IMR-90 (cell line): ENCODE data around the gene UGGT1. TPM values are rescaled to one million over a fixed set of nuclear protein-coding genes. Genes with fewer than 3 reads are reported as not detected.

ENCODE experiments used
- ATAC-seq: fragments of 200-7000 bp; cut with Tn5 transposase; 2 replicates; pipeline ENCODE4 v1.9.1; 2020; ENCODE audit warnings: low read depth, mild to moderate bottlenecking, moderate library complexity
- BruUV-seq: library from RNA; stranded (reverse); fragments of 400-500 nt; replicated peaks from 2 replicates; lab custom pipeline; 2021; lab: Mats Ljungman, UMichigan
- CTCF ChIA-PET: fragments of 300-600 bp; formaldehyde crosslinking; extraction: SDS; loops from one replicate; lab custom pipeline; 2021; ENCODE audit warnings: antibody characterized with exemption; lab: Yijun Ruan, JAX
- POLR2A ChIA-PET: fragments of 300-600 bp; sonication (Branson Sonifier 250); formaldehyde crosslinking; loops from one replicate; lab custom pipeline; 2022; ENCODE audit warnings: antibody characterized with exemption; ENCODE audit not compliant: unreplicated experiment; lab: Charles Lee
- DNase-seq: peaks from one replicate; pipeline ENCODE4 v3.0.0; 2013
- H2AFZ ChIP-seq: replicated peaks from 2 replicates; pipeline ENCODE3; 2013; ENCODE audit warnings: low read length, mild to moderate bottlenecking; ENCODE audit not compliant: poor library complexity
- H2AK5ac ChIP-seq: 2 replicates; pipeline ENCODE4 v1.6.1; 2013; ENCODE audit warnings: low read depth, low read length, inconsistent platforms
- H2AK9ac ChIP-seq: replicated peaks from 2 replicates; pipeline ENCODE3; 2013; ENCODE audit warnings: mild to moderate bottlenecking, low read depth, low read length, moderate library complexity; ENCODE audit not compliant: poor library complexity
- H2BK120ac ChIP-seq: 2 replicates; pipeline ENCODE4 v1.6.1; 2013; ENCODE audit warnings: low read depth, low read length, inconsistent platforms
- H2BK15ac ChIP-seq: 3 replicates; pipeline ENCODE4 v1.6.1; 2013; ENCODE audit warnings: low read depth, low read length, inconsistent platforms
- H2BK20ac ChIP-seq: 2 replicates; pipeline ENCODE4 v1.6.1; 2013; ENCODE audit warnings: low read depth, mild to moderate bottlenecking, inconsistent platforms, low read length, moderate library complexity
- H2BK5ac ChIP-seq: 2 replicates; pipeline ENCODE4 v1.6.1; 2013; ENCODE audit warnings: mild to moderate bottlenecking, low read depth, low read length, inconsistent platforms; ENCODE audit not compliant: poor library complexity, severe bottlenecking
- H3K14ac ChIP-seq: replicated peaks from 2 replicates; pipeline ENCODE4 v1.6.1; 2013; ENCODE audit warnings: low read depth, low read length, inconsistent platforms
- H3K18ac ChIP-seq: 2 replicates; pipeline ENCODE4 v1.6.1; 2013; ENCODE audit warnings: low read depth, low read length, control low read depth
- H3K23ac ChIP-seq: 2 replicates; pipeline ENCODE4 v1.6.1; 2013; ENCODE audit warnings: low read depth, low read length, inconsistent platforms
- H3K27ac ChIP-seq: 2 replicates; pipeline ENCODE4 v1.5.1; 2013; ENCODE audit warnings: mild to moderate bottlenecking, control low read depth, low read length; ENCODE audit not compliant: insufficient read depth
- H3K27me3 ChIP-seq: 2 replicates; pipeline ENCODE4 v1.6.1; 2013; ENCODE audit warnings: low read length; ENCODE audit not compliant: control insufficient read depth, insufficient read depth
- H3K36me3 ChIP-seq: 2 replicates; pipeline ENCODE4 v1.6.1; 2013; ENCODE audit warnings: low read length, mixed read lengths; ENCODE audit not compliant: control insufficient read depth, insufficient read depth
- H3K4ac ChIP-seq: 2 replicates; pipeline ENCODE4 v1.6.1; 2013; ENCODE audit warnings: low read depth, low read length, inconsistent platforms
- H3K4me1 ChIP-seq: 2 replicates; pipeline ENCODE4 v1.6.1; 2013; ENCODE audit warnings: low read length, mixed read lengths; ENCODE audit not compliant: control insufficient read depth, insufficient read depth
- H3K4me2 ChIP-seq: 2 replicates; pipeline ENCODE4 v1.6.1; 2013; ENCODE audit warnings: low read depth, mild to moderate bottlenecking, control low read depth, low read length, moderate library complexity
- H3K4me3 ChIP-seq: 2 replicates; pipeline ENCODE4 v1.5.1; 2013; ENCODE audit warnings: low read depth, mild to moderate bottlenecking, control low read depth, low read length, moderate library complexity; ENCODE audit not compliant: insufficient read depth
- H3K56ac ChIP-seq: 2 replicates; pipeline ENCODE4 v1.6.1; 2013; ENCODE audit warnings: low read length, inconsistent platforms; ENCODE audit not compliant: insufficient read depth; ENCODE audit errors: extremely low read depth
- H3K79me1 ChIP-seq, 2 experiments: 2 replicates each; pipeline ENCODE4 v1.6.1; 2013; ENCODE audit warnings: low read length in 2 of 2, inconsistent platforms in 1 of 2, low read depth in 1 of 2
- H3K9ac ChIP-seq: 2 replicates; pipeline ENCODE4 v1.6.1; 2013; ENCODE audit warnings: low read depth, low read length, control low read depth
- H3K9me1 ChIP-seq: 2 replicates; pipeline ENCODE4 v1.6.1; 2013; ENCODE audit warnings: low read length, inconsistent platforms; ENCODE audit not compliant: insufficient read depth
- H3K9me3 ChIP-seq: 2 replicates; pipeline ENCODE4 v1.6.1; 2013; ENCODE audit warnings: low read length; ENCODE audit not compliant: control insufficient read depth, insufficient read depth
- H4K20me1 ChIP-seq: 2 replicates; pipeline ENCODE4 v1.6.1; 2013; ENCODE audit warnings: low read length, inconsistent platforms; ENCODE audit not compliant: insufficient read depth
- H4K5ac ChIP-seq: 2 replicates; pipeline ENCODE4 v1.6.1; 2013; ENCODE audit warnings: mild to moderate bottlenecking, low read depth, low read length, control low read depth
- H4K8ac ChIP-seq, 2 experiments: 2 replicates each; pipeline ENCODE4 v1.6.1; 2013; ENCODE audit warnings: low read depth in 2 of 2, low read length in 2 of 2, control low read depth in 1 of 2, inconsistent platforms in 1 of 2
- H4K91ac ChIP-seq: 2 replicates; pipeline ENCODE4 v1.6.1; 2013; ENCODE audit warnings: low read depth, low read length, inconsistent platforms; ENCODE audit not compliant: insufficient read depth
- BHLHE40 ChIP-seq: fragments of 150-350 bp; IDR thresholded peaks from 2 replicates; pipeline ENCODE4 v1.6.1; 2016; ENCODE audit warnings: mild to moderate bottlenecking, low read depth, low read length
- CEBPB ChIP-seq: IDR thresholded peaks from 2 replicates; pipeline ENCODE4 v1.6.1; 2012; ENCODE audit warnings: low read depth, low read length, improper control_type of control experiment
- CHD1 ChIP-seq: IDR thresholded peaks from 2 replicates; pipeline ENCODE4 v1.6.1; 2012; ENCODE audit warnings: low read depth, low read length, improper control_type of control experiment
- FOS ChIP-seq: fragments of 150-350 bp; IDR thresholded peaks from 2 replicates; pipeline ENCODE4 v1.6.1; 2016; ENCODE audit warnings: low read depth, low read length
- MAFK ChIP-seq: IDR thresholded peaks from 2 replicates; pipeline ENCODE4 v1.6.1; 2012; ENCODE audit warnings: low read depth, low read length, improper control_type of control experiment
- MAZ ChIP-seq: IDR thresholded peaks from 2 replicates; pipeline ENCODE4 v1.6.1; 2012; ENCODE audit warnings: low read depth, mild to moderate bottlenecking, low read length, improper control_type of control experiment, moderate library complexity, borderline replicate concordance
- MXI1 ChIP-seq: IDR thresholded peaks from 2 replicates; pipeline ENCODE4 v1.6.1; 2012; ENCODE audit warnings: low read depth, mild to moderate bottlenecking, low read length, moderate library complexity, borderline replicate concordance
- NFE2L2 ChIP-seq: fragments of 150-350 bp; IDR thresholded peaks from 2 replicates; pipeline ENCODE4 v1.6.1; 2016; ENCODE audit warnings: low read depth, mild to moderate bottlenecking, low read length
- POLR2A ChIP-seq: IDR thresholded peaks from 2 replicates; pipeline ENCODE4 v1.6.1; 2012; ENCODE audit warnings: mild to moderate bottlenecking, low read depth, low read length
- RAD21 ChIP-seq: IDR thresholded peaks from 2 replicates; pipeline ENCODE4 v1.6.1; 2012; ENCODE audit warnings: low read length, improper control_type of control experiment
- RCOR1 ChIP-seq: IDR thresholded peaks from 2 replicates; pipeline ENCODE4 v1.6.1; 2012; ENCODE audit warnings: mild to moderate bottlenecking, low read length, improper control_type of control experiment; ENCODE audit not compliant: insufficient replicate concordance
- RFX5 ChIP-seq: IDR thresholded peaks from 2 replicates; pipeline ENCODE4 v1.8.0; 2012; ENCODE audit warnings: low read depth, mild to moderate bottlenecking, low read length, moderate library complexity
- SMC3 ChIP-seq: fragments of 150-350 bp; IDR thresholded peaks from 2 replicates; pipeline ENCODE4 v1.6.1; 2016; ENCODE audit warnings: low read depth, mild to moderate bottlenecking, antibody characterized with exemption, low read length, moderate library complexity
- USF2 ChIP-seq: fragments of 150-350 bp; IDR thresholded peaks from 2 replicates; pipeline ENCODE4 v1.6.1; 2017; ENCODE audit warnings: mild to moderate bottlenecking, antibody characterized with exemption, low read length, low read depth
- WGBS, 2 experiments: methylation state at CpG; one replicate each; pipeline versions ENCODE4 v1.1.5 to v1.1.7; 2013; ENCODE audit warnings: missing lambda C conversion rate in 2 of 2; ENCODE audit not compliant: insufficient read length in 1 of 2; ENCODE audit errors: extremely low coverage in 2 of 2; 5-methylcytosine and 5-hydroxymethylcytosine counted together
- dilution Hi-C: fragments of 300-500 bp; cut with HindIII; formaldehyde crosslinking; loops from one replicate; pipeline ENCODE4 v1.14.3; 2018; ENCODE audit warnings: low sequenced_read_pairs; ENCODE audit not compliant: unreplicated experiment
- in situ Hi-C: fragments of 300-500 bp; cut with MboI; formaldehyde crosslinking; loops from 3 replicates; pipeline ENCODE4 v1.14.3; 2019; ENCODE audit warnings: low sequenced_read_pairs, inconsistent platforms, mixed read lengths
- intact Hi-C: fragments of 100-400 bp; cut with micrococcal nuclease; formaldehyde crosslinking; loops from 2 replicates; pipeline ENCODE4 v1.10.0; 2022
- polyA plus RNA-seq, 3 experiments: library from polyadenylated mRNA; depleted of rRNA; stranded (reverse); fragments of >200 nt; gene quantifications; 2 replicates each; pipeline ENCODE4 v1.2.3, GENCODE V29; 2012; ENCODE audit warnings: low replicate concordance in 1 of 3
- total RNA-seq: library from RNA; depleted of rRNA; stranded (reverse); fragments of >200 nt; gene quantifications from 2 replicates; pipeline ENCODE4 v1.2.3, GENCODE V29; 2012
- TF ChIP-seq, protein P1 (sequence below): conservative IDR thresholded peaks from 2 replicates; pipeline ENCODE4 v1.5.1; 2012; ENCODE audit warnings: mild to moderate bottlenecking, low read depth, low read length, improper control_type of control experiment
- TF ChIP-seq, protein P2 (sequence below): fragments of 150-350 bp; IDR thresholded peaks from 2 replicates; pipeline ENCODE4 v1.6.1; 2016; ENCODE audit warnings: low read depth, mild to moderate bottlenecking, low read length, moderate library complexity, borderline replicate concordance

The UGGT1 gene
- total and polyA plus RNA-seq, 2 of the 4 experiments (the other 2 are of a cell fraction): 26.1 to 71.3 TPM

DNA sequence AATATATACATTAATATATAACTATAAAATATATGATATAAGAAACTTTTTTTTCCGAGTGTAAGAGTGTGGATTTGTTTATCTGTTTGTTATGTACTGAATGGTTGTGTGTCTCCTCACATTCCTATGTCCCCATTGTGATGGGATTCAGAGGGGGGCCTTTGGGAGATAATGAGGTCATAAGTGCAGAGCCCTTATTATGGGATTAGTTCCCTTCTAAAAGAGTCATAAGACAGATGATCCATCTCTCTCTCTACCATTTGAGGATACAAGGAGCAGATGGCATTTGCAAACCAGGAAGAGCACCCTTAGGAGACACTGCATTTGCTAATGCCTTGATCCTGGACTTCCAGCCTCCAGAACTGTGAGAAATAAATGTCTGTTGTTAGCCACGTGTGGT lies 32.9 kb upstream of the UGGT1 start:
- POLR2A ChIA-PET: no interaction called here
- H3K23ac ChIP-seq: no peak overlapping the region
- no TSS peak for BruUV-seq

More for the DNA sequence above, 32.9 kb upstream of the UGGT1 start:
- H3K27me3 ChIP-seq: peaks cover 2% of the 10 kb centered on the region
- no peak overlapping the region for H2BK15ac ChIP-seq
- H3K18ac ChIP-seq: no peak overlapping the region
- no peak overlapping the region for H4K5ac ChIP-seq
- H3K27ac ChIP-seq: no peak overlapping the region
- no peak overlapping the region for H2AK5ac ChIP-seq
- no peaks in the 10 kb centered on the region for H3K4me1 ChIP-seq
- H2BK5ac ChIP-seq: no peak overlapping the region
- no peak for ATAC-seq
- no peak overlapping the region for H3K4ac ChIP-seq
- no peak for TF ChIP-seq SMC3
- TF ChIP-seq MXI1: no peak
- no peak for TF ChIP-seq CEBPB
- no peak for TF ChIP-seq RAD21
- TF ChIP-seq FOS: no peak
- TF ChIP-seq RFX5: no peak
- TF ChIP-seq, protein P1, sequence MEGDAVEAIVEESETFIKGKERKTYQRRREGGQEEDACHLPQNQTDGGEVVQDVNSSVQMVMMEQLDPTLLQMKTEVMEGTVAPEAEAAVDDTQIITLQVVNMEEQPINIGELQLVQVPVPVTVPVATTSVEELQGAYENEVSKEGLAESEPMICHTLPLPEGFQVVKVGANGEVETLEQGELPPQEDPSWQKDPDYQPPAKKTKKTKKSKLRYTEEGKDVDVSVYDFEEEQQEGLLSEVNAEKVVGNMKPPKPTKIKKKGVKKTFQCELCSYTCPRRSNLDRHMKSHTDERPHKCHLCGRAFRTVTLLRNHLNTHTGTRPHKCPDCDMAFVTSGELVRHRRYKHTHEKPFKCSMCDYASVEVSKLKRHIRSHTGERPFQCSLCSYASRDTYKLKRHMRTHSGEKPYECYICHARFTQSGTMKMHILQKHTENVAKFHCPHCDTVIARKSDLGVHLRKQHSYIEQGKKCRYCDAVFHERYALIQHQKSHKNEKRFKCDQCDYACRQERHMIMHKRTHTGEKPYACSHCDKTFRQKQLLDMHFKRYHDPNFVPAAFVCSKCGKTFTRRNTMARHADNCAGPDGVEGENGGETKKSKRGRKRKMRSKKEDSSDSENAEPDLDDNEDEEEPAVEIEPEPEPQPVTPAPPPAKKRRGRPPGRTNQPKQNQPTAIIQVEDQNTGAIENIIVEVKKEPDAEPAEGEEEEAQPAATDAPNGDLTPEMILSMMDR: no peak
- TF ChIP-seq MAFK: no peak
- TF ChIP-seq POLR2A: no peak
- TF ChIP-seq CHD1: no peak
- TF ChIP-seq, protein P2, sequence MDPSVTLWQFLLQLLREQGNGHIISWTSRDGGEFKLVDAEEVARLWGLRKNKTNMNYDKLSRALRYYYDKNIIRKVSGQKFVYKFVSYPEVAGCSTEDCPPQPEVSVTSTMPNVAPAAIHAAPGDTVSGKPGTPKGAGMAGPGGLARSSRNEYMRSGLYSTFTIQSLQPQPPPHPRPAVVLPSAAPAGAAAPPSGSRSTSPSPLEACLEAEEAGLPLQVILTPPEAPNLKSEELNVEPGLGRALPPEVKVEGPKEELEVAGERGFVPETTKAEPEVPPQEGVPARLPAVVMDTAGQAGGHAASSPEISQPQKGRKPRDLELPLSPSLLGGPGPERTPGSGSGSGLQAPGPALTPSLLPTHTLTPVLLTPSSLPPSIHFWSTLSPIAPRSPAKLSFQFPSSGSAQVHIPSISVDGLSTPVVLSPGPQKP: no peak
- no peak for TF ChIP-seq NFE2L2
- no peak for TF ChIP-seq MAZ
- TF ChIP-seq RCOR1: no peak
- TF ChIP-seq BHLHE40: no peak
- no peak for TF ChIP-seq USF2
- H2BK20ac ChIP-seq: no peak overlapping the region
- H3K4me2 ChIP-seq: no peak overlapping the region
- H3K4me3 ChIP-seq: no peak overlapping the region
- H2AFZ ChIP-seq: no peak overlapping the region
- no peak overlapping the region for H3K14ac ChIP-seq
- WGBS, 2 experiments: 0% methylated on average over 1 of the region's 2 CpGs; no CpG with 5 or more reads in 1 of the 2 experiments
- no peak overlapping the region for H2BK120ac ChIP-seq
- DNase-seq: no peak
- peaks cover 3% of the 10 kb centered on the region; the same call in 1 of the 2 replicates for H3K9me3 ChIP-seq
- intact Hi-C loops: no loop called here
- H3K56ac ChIP-seq: no peak overlapping the region
- H3K79me1 ChIP-seq: no peaks in the 10 kb centered on the region
- in situ Hi-C loops: loop anchor here (25.0 kb wide), 1 partner anchor 679 kb away; no protein-coding TSS in a partner anchor
- no peak overlapping the region for H2AK9ac ChIP-seq
- H4K8ac ChIP-seq: no peak overlapping the region
- dilution Hi-C loops: no loop called here
- no peaks in the 10 kb centered on the region for H3K9me1 ChIP-seq
- H3K9ac ChIP-seq: no peak overlapping the region
- H4K91ac ChIP-seq: no peak overlapping the region
- no peaks in the 10 kb centered on the region for H4K20me1 ChIP-seq
- CTCF ChIA-PET: no interaction called here
- no peaks in the 10 kb centered on the region for H3K36me3 ChIP-seq
